Posterior vena cava (tissue), 2 donors: ENCODE data around the gene CCDC167. TPM values are rescaled to one million over a fixed set of nuclear protein-coding genes. Genes with fewer than 3 reads are reported as not detected.
"Not testable (repeated sequence)": the region's sequence is repeated elsewhere in the genome, so short reads cannot be mapped to it uniquely, and the experiment has no call there.

Experiments used
- DNase-seq: peaks from one replicate; pipeline ENCODE4 v3.0.0-alpha.2; 2020; ENCODE audit warnings: low spot score
- intact Hi-C, 2 donors: fragments of 100-400 bp; cut with DNase I; formaldehyde crosslinking; loops; one replicate each; pipeline versions ENCODE4 v1.14.1 to v1.14.2; 2022 to 2023
- total RNA-seq, 2 donors: library from RNA; stranded (reverse); fragmentation: NEBNext Ultra II Directional; extraction: Animal tissue kit (Norgen Biotek cat#: 25700); gene quantifications; one replicate each; pipeline ENCODE4 v1.2.1, GENCODE V29; 2021
- donor health status: DM: yes; HTN: yes; CAD: no.
- donor health status: DM: yes; HTN: yes; CAD: no.

The CCDC167 gene
- total RNA-seq, 2 donors from 2014 or later: 16.2 to 18.9 TPM

- DNase-seq: no peak
- intact Hi-C loops: no loop called here
These were observed 45.1 kb downstream of the CCDC167 start for GRCh38 chr6:37454420-37455140.

GRCh38 chr6:37452522-37452921 is 47.2 kb downstream of the CCDC167 start:
- intact Hi-C loops: loop anchor here in 1 of 2 donors (2.0 kb wide), 1 partner anchor 40 kb away; no protein-coding TSS in a partner anchor
- DNase-seq: no peak

GRCh38 chr6:37451441-37452193 is 48.1 kb downstream of the CCDC167 start:
- DNase-seq: no peak
- intact Hi-C loops: loop anchor here in 1 of 2 donors (2.0 kb wide), 1 partner anchor 41 kb away; no protein-coding TSS in a partner anchor

GRCh38 chr6:37449984-37450383 is 49.7 kb downstream of the CCDC167 start:
- intact Hi-C loops: no loop called here
- DNase-seq: no peak

GRCh38 chr6:37443216-37443542 is 56.5 kb downstream of the CCDC167 start:
- intact Hi-C loops, DNase-seq: not testable (repeated sequence)

- no peak for DNase-seq
- intact Hi-C loops: no loop called here
These were observed 57.1 kb downstream of the CCDC167 start for GRCh38 chr6:37442416-37443215.

GRCh38 chr6:37441651-37442050 is 58.0 kb downstream of the CCDC167 start:
- intact Hi-C loops: no loop called here
- no peak for DNase-seq

GRCh38 chr6:37438930-37439329 is 60.8 kb downstream of the CCDC167 start:
- intact Hi-C loops: no loop called here
- DNase-seq: no peak

- intact Hi-C loops: no loop called here
These were observed 63.9 kb downstream of the CCDC167 start for GRCh38 chr6:37435816-37436215.

GRCh38 chr6:37435373-37435772 is 64.3 kb downstream of the CCDC167 start:
- intact Hi-C loops: no loop called here

More at GRCh38 chr6:37435816-37436215, 63.9 kb downstream of the CCDC167 start:
- DNase-seq: no peak

GRCh38 chr6:37433657-37434271 is 65.9 kb downstream of the CCDC167 start:
- intact Hi-C loops: no loop called here

More at GRCh38 chr6:37435373-37435772, 64.3 kb downstream of the CCDC167 start:
- DNase-seq: no peak

More at GRCh38 chr6:37433657-37434271, 65.9 kb downstream of the CCDC167 start:
- DNase-seq: no peak

Other genes starting within 250 kb of the CCDC167 start
- 1 to 10 TPM; 6.2 to 8.5 TPM for gene TBC1D22B, start 242.1 kb downstream of the CCDC167 start, total RNA-seq
- 1 to 10 TPM in 1 of 2 donors, under 1 TPM in 1; 0.56 to 2.0 TPM for gene TMEM217, start 241.7 kb downstream of the CCDC167 start, total RNA-seq
- 10 to 100 TPM; 13.6 to 14.0 TPM for gene RNF8, start 145.9 kb downstream of the CCDC167 start, total RNA-seq
- 10 to 100 TPM; 24.0 to 27.9 TPM for gene CMTR1, start 66.7 kb downstream of the CCDC167 start, total RNA-seq
- gene MDGA1, start 198.0 kb upstream of the CCDC167 start, total RNA-seq: 1 to 10 TPM; 3.5 to 7.6 TPM